Measurements from ENCODE around the gene IL17B.

Gene IL17B

DNA sequence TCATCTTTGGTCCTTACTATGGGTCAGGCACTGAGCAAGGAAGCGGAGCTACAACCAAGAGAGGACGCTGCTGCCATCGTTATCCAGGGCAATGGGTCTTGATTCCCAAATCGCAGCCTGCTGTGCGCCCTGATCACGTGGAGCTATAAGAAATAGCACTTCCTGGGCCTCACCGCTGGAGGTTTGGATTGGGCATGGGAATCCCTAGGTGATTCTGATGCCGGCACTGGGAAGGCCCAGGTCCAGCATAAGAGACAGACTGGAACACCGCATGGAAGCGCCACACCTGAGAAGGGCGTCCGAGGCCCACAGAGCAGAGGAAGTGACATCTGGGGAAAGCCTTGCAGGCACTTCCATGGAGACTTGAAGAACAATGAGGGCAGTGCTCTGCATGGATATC lies 3.0 kb downstream of the IL17B start:
- DNase-seq = no peak

DNA sequence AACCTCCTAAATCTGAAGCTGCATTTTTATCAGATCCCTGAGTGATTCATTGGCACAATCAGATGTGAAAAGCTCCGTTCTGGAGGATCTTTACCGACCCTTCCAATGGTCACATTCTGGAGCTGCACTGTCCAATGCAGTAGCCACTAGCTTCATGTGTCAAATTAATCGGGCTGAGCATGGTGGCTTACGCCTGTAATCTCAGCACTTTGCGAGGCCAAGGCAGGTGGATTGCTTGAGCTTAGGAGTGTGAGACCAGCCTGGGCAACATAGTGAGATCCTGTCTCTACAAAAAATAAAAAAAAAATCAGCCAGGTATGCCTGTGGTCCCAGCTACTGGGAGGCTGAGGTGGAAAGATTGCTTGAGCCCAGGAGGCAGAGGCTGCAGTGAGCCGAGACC lies 3.7 kb downstream of the IL17B start:
- DNase-seq = no peak

DNA sequence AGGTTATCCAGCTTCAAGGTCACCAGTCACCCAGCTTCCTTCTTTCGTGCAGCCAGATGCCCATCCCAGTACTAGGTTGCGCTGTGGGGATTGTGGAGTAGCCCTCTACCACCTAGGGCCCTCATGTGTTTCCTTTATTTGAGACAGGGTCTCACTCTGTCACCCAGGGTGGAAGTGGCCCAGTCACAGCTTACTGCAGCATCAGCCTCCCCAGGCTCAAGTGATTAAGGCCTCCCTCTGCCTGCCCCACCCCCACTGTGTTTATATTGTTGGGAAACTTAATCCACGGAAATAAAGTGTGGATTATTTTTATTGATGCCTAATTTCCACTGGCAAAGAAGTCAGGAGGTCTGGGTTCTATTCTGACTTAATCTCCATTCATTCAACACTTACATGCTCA lies 4.3 kb downstream of the IL17B start:
- DNase-seq = no peak

DNA sequence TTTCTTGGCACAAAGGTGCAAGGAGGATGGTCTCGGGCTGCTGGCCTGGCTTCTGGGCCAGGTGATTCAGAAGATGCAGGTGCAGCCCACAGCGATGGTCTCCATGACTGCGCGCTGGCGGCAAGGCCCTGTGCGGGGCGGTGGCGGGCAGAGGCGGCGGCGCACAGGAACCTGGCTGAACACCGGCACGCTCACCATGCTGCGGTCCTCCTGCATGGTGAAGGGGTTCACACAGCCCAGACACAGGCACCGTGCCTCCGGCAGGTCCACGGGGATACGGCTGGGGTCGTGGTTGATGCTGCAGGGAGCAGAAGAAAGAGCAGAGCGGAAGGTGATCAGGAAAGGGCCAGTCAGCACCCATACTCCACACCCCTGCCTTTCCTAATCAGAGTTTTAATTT lies 4.8 kb downstream of the IL17B start:
- no peak for DNase-seq

DNA sequence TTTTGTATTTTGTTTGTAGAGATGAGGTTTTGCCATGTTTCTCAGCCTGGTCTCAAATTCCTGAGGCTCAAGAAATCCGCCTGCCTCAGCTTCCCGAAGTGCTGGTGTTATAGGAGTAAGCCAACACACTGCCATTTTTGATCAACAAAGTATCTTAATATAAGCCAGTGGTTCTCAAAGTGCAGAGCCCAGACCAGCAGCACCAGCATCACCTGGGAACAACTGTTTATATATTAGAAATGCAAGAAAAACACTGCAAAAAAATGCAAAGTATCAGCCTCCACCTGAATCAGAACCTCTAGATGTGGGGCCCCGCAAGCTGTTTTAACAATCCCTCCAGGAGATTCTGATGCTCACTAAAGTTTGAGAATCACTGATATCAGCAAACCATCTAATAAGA lies 6.2 kb downstream of the IL17B start:
- DNase-seq = no peak

DNA sequence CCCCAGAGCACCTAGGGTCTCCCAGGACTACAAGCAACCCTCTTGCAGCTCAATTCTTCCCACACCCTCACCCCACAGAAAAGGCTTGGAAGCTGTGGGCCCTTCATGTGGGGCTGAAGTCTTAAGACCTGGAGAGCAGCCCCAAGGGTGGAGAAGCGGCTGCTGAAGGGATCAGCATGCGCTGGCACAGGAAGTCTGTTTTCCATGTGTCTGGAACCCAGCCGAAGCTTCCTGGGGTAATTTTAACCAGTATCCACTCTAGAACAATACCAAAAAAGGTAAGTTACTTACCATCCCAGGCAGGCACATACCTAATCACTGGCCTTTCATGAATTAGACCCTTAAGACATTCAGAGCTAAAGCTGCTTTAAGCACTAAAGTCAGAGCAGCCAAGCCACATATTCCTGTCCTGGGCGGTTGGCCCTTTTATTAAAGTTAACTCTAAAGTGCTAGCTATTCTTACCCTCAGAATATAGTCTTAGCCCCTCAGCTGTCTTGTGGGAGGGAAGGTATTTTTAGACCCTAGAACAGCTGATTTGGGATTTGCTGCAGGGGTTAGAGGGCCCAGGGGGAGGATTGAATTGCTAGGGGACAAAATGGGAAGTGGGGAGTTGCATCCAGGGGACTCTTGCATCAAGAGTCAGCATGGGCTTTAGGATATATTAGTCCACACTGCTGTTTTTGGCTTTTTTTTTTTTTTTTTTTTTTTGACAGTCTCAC lies 6.9 kb downstream of the IL17B start:
- DNase-seq = no peak

DNA sequence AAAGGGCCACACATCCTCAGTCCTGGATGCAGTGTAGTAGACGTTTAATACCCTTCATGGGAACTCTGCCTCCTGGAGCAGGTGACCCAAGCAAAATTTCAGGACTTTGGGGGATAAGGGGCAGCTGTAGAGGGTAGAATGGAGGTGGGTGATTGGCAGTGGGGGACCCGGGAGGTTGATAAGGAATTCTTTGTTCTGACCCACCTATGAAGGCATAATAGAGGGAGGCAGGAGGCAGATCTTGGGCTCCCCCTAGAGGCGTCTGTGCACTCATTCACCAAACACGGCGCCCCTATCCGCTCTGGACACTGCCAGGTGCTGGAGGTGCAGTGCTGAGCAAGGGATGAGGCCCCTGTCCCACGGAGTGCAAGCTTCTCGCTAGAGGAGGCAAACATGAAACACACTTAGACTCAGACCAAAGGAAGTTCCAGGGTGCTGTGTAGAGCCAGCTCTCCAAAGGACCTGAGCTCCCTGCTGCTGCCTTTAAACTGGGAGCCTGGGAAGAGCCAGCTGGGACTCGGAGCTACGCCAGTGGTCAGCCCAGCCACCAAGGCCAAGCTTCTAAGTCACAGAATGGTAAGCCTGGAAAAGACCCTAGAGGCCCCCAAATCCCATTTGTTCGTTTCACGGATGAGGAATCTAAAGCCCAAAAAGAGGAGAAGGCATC lies 7.7 kb downstream of the IL17B start:
- peak; percentile 53 for DNase-seq

DNA sequence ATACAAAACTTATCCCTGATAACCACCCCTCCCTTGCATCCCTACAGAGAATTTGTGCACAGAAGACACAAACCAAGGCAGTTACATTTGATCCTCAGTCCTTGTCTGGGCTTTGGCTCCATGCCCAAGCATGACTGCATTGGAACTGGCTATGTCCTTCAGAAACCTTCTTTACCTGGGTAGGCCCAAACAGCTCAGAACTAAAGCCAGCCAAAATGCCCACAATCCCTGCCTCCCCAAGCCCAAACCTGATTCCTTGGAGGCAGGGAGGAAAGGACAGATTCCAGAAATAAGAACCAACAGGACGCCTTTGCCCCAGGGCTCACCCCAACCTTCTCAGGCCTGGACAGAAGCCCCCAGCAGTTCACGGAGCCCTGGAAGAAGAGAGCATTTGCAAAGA lies 8.2 kb downstream of the IL17B start:
- peak; percentile 44 for DNase-seq

DNA sequence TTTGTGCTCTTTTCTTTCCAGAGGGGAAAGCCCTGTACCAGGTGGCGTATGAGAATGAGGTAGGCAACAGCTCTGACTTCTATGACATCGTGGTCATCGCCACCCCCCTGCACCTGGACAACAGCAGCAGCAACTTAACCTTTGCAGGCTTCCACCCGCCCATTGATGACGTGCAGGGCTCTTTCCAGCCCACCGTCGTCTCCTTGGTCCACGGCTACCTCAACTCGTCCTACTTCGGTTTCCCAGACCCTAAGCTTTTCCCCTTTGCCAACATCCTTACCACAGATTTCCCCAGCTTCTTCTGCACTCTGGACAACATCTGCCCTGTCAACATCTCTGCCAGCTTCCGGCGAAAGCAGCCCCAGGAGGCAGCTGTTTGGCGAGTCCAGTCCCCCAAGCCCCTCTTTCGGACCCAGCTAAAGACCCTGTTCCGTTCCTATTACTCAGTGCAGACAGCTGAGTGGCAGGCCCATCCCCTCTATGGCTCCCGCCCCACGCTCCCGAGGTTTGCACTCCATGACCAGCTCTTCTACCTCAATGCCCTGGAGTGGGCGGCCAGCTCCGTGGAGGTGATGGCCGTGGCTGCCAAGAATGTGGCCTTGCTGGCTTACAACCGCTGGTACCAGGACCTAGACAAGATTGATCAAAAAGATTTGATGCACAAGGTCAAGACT lies 11.0 kb downstream of the IL17B start:
- DNase-seq = no peak

DNA sequence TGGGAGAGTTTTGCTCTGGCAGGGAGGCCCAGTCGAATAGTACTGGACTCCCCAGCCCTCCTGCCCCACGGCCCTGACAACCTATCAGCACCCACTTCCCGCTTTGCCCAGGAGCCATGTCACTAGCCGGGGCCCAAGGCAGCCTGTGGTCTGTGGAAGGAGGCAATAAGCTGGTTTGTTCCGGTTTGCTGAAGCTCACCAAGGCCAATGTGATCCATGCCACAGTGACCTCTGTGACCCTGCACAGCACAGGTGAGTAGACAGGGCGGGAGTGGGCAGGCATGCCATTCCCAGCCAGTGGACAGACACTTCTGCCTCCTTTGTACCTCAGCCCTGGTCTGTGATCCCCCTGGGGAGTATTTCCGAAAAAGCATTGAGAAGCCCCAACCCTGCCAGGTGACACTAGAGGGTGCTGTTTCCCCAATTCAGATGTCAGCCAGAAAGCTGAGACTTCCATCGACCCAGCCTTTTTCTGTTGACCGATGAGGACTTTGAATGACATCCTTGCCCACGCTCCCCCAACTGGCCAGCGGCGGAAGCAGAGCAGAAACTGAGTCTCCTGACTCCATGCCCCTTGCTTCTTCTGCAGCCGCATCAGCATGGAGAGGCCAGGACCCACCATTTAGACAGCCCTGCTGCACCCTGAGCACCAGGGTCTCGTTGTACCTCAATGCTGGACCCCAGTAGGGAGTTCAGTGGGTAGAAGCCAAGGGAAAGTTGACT lies 11.7 kb downstream of the IL17B start:
- DNase-seq = peak; percentile 7

DNA sequence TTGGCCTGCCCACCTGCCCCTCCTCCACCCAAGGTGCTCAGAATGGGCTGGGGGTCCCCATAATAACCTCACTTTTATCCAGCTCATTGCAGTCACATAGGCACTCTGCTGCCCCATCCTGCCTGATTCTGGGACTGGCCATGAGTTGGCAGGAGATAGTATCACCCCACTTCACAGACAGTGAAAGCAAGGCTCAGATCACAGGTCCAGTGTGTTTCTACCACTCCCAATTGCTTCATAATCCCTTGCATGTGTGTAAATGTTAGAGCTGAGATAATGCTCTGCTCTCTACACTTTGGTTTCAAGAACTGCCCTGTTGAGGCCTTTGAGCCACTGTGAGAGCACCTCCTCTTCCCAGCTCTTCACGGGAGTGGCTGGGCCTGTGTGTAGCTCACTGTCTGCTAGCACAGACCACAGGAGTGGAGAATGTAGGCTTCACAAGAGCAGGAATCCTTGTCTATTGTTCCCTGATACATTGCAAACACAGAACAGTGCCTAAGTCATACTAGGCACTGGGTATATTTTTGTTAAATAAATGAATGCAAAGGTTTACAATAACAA lies 12.8 kb downstream of the IL17B start:
- no peak for DNase-seq

DNA sequence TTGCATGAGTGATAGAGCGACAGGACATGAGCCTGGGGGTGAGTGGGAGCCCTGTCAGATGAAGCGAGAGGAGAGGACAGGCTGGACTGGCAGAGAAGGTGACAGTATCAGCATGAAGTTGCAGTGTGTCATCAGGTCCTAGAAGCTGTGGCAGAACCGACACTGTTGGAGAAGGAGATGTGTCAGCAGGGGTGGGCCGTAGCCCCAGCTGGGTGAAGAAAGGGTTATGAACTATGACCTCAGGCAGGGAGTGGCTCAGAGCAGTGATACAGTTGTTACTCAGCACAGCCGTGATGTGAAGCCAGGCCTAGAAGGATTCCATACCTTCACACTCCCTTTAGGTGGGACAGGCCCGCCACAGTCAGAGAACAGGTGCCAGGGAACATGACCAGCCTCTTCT lies 13.7 kb downstream of the IL17B start:
- DNase-seq = no peak

DNA sequence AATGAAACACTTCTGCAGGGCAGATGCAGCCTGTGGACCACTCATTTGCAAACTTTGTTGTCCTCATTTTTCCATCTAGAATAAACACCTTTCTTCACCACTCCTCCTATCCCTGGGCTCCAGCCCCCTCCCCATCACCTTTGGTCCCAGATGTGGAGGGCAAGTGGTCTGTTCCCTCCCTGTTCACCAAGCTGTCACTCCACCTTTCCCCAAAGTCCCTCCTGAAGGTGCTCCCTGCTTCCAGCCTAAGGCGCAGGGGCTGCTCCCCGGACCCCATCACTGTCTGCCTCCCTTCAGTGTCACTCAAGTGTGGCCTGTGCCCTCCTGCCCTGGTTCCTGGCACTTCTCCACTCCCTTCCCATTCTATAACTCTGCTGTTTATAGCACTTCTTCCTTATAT lies 14.4 kb downstream of the IL17B start:
- DNase-seq = no peak

DNA sequence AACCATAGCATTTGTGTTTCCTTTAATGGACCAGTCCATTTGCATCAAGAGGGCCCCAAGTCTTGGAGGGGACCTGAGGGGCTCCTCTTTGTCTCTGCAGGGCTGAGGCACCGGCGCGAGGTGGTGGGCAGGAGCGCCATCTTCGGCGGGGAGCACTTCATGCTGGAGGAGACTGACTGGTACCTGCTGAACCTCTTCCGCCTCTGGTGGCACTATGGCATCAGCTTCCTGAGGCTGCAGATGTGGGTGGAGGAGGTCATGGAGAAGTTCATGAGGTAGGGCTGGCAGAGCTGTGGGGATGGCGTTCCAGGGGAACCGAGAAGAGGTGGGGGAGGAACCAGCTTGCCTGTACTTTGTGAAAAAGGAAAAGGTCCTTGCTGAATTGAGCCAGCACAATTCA lies 15.2 kb downstream of the IL17B start:
- no peak for DNase-seq

DNA sequence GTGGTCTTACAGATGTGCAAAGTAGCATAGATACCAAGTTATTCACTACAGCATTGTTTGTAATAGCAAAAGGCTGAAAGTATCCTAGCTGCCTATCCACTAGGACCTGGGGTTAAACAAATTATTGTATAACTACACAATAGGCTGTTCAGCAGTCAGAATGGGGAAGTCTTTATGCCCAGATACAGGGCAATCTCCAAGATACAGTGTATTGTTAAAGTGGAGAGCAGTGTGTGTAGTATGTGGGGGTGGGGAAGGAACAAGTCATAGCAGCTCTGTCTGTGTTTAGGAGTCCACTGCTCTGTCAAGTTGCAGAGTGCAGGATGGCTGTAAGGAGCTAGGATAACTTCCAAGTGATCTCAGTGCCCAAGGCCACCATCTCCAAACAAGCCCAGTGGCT lies 15.7 kb downstream of the IL17B start:
- DNase-seq = no peak

DNA sequence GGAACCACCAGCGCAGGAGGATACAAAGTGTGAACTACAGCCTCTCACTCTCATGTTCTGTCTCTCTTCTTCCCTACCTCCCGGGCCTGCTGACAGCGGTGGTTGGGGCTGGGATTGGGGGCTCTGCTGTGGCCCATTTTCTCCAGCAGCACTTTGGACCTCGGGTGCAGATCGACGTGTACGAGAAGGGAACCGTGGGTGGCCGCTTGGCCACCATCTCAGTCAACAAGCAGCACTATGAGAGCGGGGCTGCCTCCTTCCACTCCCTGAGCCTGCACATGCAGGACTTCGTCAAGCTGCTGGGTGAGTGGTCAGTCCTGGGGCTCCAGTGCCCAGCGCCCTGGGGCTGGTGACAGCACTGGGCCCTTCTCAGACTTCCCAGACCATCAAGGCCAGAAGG lies 16.6 kb downstream of the IL17B start:
- no peak for DNase-seq

DNA sequence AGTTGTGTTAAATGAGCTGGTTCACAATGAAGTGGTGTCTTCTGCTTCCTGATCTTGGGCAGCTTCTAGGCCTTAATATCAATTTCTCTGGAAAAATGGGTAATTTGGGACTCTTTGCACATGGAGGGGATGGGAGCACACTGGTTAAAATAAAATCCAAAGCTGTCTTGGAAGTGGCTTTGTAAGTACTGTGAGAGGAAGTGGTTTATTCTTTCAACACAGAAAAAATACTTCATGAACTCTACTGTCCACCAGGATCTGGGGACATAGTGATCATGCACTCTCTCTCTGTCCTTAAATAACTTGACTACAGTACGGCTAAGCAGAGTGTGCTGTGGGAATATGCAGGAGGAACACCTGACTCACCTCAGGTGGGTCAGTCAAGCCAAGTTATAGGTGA lies 18.8 kb downstream of the IL17B start:
- DNase-seq = no peak

DNA sequence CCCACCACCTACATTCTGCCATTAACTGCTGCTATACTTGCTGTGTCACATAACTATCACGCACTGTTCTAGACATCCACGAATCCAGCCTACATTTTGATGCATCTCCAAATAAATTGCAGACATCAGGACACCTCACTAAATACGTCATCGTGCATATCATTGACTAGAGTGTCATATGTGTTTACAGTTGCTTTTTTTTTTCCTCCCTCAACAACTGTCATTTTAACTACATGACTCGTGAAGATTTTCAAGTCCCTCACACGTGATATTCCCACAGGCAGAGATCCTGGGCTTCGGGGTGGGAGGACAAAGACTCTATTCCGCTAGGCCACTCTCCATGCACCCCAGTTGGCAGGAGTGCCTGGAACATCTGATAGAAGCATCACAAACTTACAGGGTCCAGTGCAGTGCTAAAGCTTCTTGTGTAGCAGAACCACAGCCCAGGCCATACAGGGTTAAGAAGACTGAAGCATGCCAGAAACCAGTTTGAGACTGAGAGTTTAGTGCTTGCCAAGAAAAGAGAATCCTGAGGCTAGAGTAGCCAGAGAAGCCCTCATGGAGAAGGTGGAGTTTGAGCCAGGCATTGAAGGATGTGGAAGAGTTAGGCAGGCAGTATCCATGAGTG lies 20.1 kb downstream of the IL17B start:
- no peak for DNase-seq

DNA sequence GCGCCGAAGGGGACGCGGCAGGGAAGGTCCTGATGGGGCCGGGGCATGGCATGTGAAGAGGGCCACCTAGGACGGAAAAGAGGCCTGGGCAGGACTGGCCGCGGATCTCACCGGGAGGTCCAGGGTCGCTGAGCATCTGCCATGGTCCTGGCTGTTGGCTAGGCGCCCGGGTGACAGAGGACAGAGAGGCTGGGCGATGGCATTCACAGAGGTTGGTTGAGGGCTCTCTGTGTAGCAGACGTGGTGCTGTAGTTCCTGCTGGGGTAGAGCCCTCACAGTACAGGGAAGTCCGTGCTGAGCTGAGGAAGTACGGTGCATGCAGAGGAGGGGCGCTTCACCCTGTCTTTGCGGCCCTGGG lies 20.8 kb downstream of the IL17B start:
- no peak for DNase-seq

DNA sequence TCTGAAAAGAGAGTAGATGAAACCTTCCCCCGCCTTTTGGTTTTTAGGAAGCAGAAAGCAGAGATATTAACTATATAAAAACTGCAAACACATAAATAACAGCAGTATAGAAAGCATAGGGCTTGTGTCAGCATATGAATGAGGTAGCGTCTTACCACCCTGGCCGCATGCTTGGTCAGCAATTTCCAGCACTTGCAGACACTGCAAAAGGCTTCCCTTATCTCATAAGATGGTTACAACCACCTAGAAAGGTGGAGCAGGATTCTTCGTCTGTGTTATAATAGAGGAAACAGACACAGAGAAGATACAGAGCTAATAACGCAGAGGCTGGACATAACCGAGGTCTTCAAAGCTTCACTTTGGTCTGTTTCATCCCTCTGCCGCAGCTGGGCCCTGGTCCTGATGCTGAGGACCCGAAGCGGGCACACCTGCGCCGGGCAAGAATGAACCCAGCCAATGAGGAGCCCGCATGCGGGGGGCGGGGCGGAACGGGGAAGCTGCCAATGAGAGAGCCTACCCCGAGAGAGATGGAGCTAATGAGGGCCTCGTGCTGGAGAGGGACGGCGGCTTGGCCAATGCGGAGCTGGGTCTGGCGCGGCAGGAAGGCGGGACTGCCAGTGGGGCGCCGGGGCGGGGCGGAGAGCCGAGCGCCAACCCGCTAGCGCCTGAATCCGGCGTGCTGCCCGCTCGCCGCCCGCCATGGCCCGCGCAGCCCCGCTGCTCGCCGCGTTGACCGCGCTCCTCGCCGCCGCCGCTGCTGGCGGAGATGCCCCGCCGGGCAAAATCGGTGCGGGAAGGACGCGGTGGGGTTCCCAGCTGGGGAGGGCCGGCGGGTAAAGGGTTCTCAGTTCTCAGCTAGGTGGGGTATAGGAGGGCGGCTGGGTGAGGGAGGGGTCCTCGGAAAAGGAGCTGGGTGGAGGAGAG lies 21.5 kb downstream of the IL17B start, which contains the start of gene PCYOX1L:
TSS of gene PCYOX1L (plus strand) at position 677 of the 924 bp plus-strand sequence. CDS start at position 700, 23 bp downstream.
- peak; percentile 94 for DNase-seq

DNA sequence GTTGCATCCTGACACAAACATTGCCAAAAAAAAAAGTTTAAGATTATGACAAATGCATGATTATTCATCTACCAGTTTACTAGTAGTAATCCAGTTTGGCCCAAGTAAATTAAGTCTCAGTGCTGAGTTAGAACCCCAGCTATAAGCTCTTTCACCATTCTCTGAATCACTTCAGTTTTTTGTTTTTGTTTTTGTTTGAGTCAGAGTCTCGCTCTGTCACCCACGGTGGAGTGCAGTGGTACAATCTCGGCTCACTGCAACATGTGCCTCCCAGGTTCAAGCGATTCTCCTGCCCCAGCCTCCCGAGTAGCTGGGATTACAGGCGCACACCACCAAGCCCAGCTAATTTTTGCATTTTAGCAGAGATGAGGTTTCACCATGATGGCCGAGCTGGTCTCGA lies 22.7 kb downstream of the IL17B start:
- no peak for DNase-seq

DNA sequence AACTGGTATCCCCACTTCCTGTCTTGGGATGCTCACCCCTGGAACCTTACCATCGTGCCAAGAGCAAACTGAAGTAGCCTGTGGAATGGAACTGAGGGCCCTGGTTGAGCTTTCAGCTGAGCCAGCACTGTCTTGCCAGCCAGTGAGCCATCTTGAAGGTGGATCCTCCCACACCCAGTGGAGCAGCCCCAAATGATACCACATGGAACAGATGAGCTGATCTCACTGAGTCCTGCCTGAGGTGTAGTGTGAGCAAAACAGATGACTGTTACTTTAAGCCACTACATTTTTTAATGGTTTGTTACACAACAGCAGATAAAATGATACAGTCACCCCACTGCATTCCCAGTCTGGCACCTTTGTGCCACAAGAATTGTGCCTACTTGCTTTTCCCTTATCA lies 23.4 kb downstream of the IL17B start:
- DNase-seq = no peak

Measured in NCI-H2029 treated with DMSO at 0.1 percent for 48 hours (cell line).